PC-9 (cell line): ENCODE measurements around the gene GNA15. TPM values are rescaled to one million over a fixed set of nuclear protein-coding genes. Genes with fewer than 3 reads are reported as not detected.

Experiments used
- BruUV-seq: library from RNA; stranded (reverse); fragments of 400-500 nt; replicated peaks from 2 replicates; lab custom pipeline; 2021; lab: Mats Ljungman, UMichigan
- CTCF ChIA-PET: fragments of 300-600 bp; sonication (Branson Sonifier 250); formaldehyde crosslinking; loops from one replicate; lab custom pipeline; 2022; ENCODE audit warnings: antibody characterized with exemption; lab: Charles Lee
- POLR2A ChIA-PET: fragments of 300-600 bp; sonication (Branson Sonifier 250); formaldehyde crosslinking; loops from one replicate; lab custom pipeline; 2022; ENCODE audit warnings: antibody characterized with exemption; ENCODE audit not compliant: unreplicated experiment; lab: Charles Lee
- DNase-seq, 2 experiments: peaks; one replicate each; pipeline versions ENCODE4 v3.0.0 to v3.0.0-alpha.2; 2015 to 2022; ENCODE audit warnings: mixed read lengths in 1 of 2
- H2AFZ ChIP-seq: fragments of 200-600 bp; sonication (generic); 2 replicates; pipeline ENCODE4 v1.8.1; 2017; ENCODE audit warnings: antibody characterized with exemption
- H3F3A ChIP-seq: fragments of 200-600 bp; sonication (generic); 2 replicates; pipeline ENCODE4 v1.8.1; 2017; ENCODE audit warnings: antibody characterized with exemption, mild to moderate bottlenecking, low read depth; ENCODE audit not compliant: insufficient read depth
- H3K27ac ChIP-seq: fragments of 200-600 bp; sonication (generic); 2 replicates; pipeline ENCODE4 v1.6.1; 2016; ENCODE audit warnings: mixed run types
- H3K27me3 ChIP-seq: fragments of 200-600 bp; sonication (generic); 2 replicates; pipeline ENCODE4 v1.6.1; 2016; ENCODE audit warnings: low read depth, mixed run types; ENCODE audit not compliant: insufficient read depth
- H3K36me3 ChIP-seq: fragments of 200-600 bp; sonication (generic); 2 replicates; pipeline ENCODE4 v1.6.1; 2016; ENCODE audit warnings: low read depth, mixed run types
- H3K4me1 ChIP-seq: fragments of 200-600 bp; sonication (generic); replicated peaks from 2 replicates; pipeline ENCODE4 v1.6.1; 2016; ENCODE audit warnings: mixed run types; ENCODE audit not compliant: insufficient read depth
- H3K4me2 ChIP-seq: fragments of 200-600 bp; sonication (generic); 2 replicates; pipeline ENCODE4 v1.6.1; 2017; ENCODE audit warnings: mixed run types
- H3K4me3 ChIP-seq: fragments of 200-600 bp; sonication (generic); 2 replicates; pipeline ENCODE4 v1.6.1; 2016; ENCODE audit warnings: mixed run types
- H3K79me2 ChIP-seq: fragments of 200-600 bp; sonication (generic); 2 replicates; pipeline ENCODE4 v1.6.1; 2017; ENCODE audit warnings: low read depth, mixed run types
- H3K9me2 ChIP-seq: fragments of 200-600 bp; sonication (generic); 2 replicates; pipeline ENCODE4 v1.8.1; 2017; ENCODE audit warnings: mild to moderate bottlenecking; ENCODE audit not compliant: insufficient read depth
- H3K9me3 ChIP-seq: fragments of 200-600 bp; sonication (generic); 2 replicates; pipeline ENCODE4 v1.8.1; 2016; ENCODE audit warnings: low read depth; ENCODE audit not compliant: insufficient read depth
- H4K20me1 ChIP-seq: fragments of 200-600 bp; sonication (generic); 2 replicates; pipeline ENCODE4 v1.8.1; 2017; ENCODE audit not compliant: insufficient read depth
- EZH2 ChIP-seq: fragments of 200-600 bp; sonication (generic); IDR thresholded peaks from 2 replicates; pipeline ENCODE4 v1.8.0; 2017; ENCODE audit warnings: antibody characterized with exemption, low read depth
- intact Hi-C: fragments of 100-400 bp; cut with micrococcal nuclease; formaldehyde crosslinking; loops from one replicate; pipeline ENCODE4 v1.10.0; 2022; ENCODE audit not compliant: unreplicated experiment
- total RNA-seq: library from RNA; stranded (reverse); gene quantifications from 2 replicates; pipeline ENCODE4 v1.2.3, GENCODE V29; 2021
- TF ChIP-seq, protein P1 (sequence below): fragments of 200-600 bp; sonication (generic); conservative IDR thresholded peaks from 2 replicates; pipeline ENCODE4 v1.6.1; 2017; ENCODE audit warnings: mixed run types, antibody characterized with exemption, mild to moderate bottlenecking, moderate library complexity

GNA15 gene
- total RNA-seq, 1 experiment from 2014 or later, result 14.2 TPM

GRCh38 chr19:3145909-3146676, 10.3 kb downstream of the GNA15 start:
- POLR2A ChIA-PET, result no interaction called here
- CTCF ChIA-PET, result no interaction called here
- H3K79me2 ChIP-seq, result no peaks in the 10 kb centered on the region
- TF ChIP-seq, protein P1, sequence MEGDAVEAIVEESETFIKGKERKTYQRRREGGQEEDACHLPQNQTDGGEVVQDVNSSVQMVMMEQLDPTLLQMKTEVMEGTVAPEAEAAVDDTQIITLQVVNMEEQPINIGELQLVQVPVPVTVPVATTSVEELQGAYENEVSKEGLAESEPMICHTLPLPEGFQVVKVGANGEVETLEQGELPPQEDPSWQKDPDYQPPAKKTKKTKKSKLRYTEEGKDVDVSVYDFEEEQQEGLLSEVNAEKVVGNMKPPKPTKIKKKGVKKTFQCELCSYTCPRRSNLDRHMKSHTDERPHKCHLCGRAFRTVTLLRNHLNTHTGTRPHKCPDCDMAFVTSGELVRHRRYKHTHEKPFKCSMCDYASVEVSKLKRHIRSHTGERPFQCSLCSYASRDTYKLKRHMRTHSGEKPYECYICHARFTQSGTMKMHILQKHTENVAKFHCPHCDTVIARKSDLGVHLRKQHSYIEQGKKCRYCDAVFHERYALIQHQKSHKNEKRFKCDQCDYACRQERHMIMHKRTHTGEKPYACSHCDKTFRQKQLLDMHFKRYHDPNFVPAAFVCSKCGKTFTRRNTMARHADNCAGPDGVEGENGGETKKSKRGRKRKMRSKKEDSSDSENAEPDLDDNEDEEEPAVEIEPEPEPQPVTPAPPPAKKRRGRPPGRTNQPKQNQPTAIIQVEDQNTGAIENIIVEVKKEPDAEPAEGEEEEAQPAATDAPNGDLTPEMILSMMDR, result no peak
- no peak for TF ChIP-seq EZH2
- H3F3A ChIP-seq, result peaks cover 17% of the 10 kb centered on the region
- H3K9me3 ChIP-seq, result no peaks in the 10 kb centered on the region
- H4K20me1 ChIP-seq, result no peaks in the 10 kb centered on the region
- no peaks in the 10 kb centered on the region for H3K9me2 ChIP-seq
- H2AFZ ChIP-seq, result no peak overlapping the region
- no peak overlapping the region for H3K27ac ChIP-seq
- no peak overlapping the region for H3K4me3 ChIP-seq
- H3K4me1 ChIP-seq, result peaks cover 16% of the 10 kb centered on the region
- no peak for DNase-seq
- H3K36me3 ChIP-seq, result no peaks in the 10 kb centered on the region
- intact Hi-C loops, result no loop called here
- H3K27me3 ChIP-seq, result no peaks in the 10 kb centered on the region
- BruUV-seq, result no TSS peak
- no peak overlapping the region for H3K4me2 ChIP-seq

DNA sequence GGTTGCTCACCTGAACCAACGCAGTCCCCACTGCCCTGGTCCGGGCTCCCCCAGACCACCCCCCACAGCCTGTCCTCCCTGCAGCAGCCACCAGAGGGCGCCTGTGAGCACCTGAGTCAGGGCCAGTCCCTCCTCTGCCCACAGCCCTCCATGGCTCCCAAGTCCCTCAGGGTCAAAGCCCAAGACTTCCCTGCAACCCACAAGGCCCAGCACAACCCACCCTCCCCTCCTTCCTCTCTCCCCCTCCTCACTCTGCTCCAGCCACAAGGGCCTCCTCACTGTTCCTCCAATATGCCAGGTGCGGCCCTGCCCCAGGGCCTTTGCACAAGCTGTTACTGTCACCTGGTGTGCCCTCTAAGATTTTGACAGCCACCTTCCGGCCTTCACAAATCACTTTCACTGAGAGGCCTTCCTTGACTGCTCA, 10.9 kb downstream of the GNA15 start:
- Histone ChIP-seq H2AFZ (no peak overlapping the region), H3K27me3 (no peaks in the 10 kb centered on the region), H3K4me2 (no peak overlapping the region), H3K4me1 (peaks cover 14% of the 10 kb centered on the region), H3K9me2 (no peaks in the 10 kb centered on the region), H3F3A (peaks cover 14% of the 10 kb centered on the region), H3K79me2 (no peaks in the 10 kb centered on the region), H3K36me3 (no peaks in the 10 kb centered on the region), H4K20me1 (no peaks in the 10 kb centered on the region), H3K9me3 (no peaks in the 10 kb centered on the region), H3K27ac (no peak overlapping the region), H3K4me3 (no peak overlapping the region)
- TF ChIP-seq EZH2, result no peak
- TF ChIP-seq, protein P1, result peak; percentile 82
- POLR2A ChIA-PET, result no interaction called here
- BruUV-seq, result no TSS peak
- DNase-seq, result peak in 1 of 2 experiments; percentile 37
- CTCF ChIA-PET, result no interaction called here
- intact Hi-C loops, result no loop called here

DNA sequence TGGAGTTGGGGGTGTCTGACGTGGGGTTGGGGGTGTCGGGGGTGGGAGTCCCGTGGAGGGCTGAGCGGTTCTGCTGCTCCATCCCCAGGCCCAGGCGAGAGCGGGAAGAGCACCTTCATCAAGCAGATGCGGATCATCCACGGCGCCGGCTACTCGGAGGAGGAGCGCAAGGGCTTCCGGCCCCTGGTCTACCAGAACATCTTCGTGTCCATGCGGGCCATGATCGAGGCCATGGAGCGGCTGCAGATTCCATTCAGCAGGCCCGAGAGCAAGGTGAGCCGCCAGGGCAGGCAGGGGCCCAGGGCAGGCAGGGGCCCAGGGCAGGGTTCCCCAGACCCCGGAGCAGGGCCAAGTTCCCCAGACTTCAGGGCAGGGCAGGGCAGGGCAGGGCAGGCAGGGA, 12.7 kb downstream of the GNA15 start:
- H3K4me3 ChIP-seq, result no peak overlapping the region
- no peak overlapping the region for H3K4me2 ChIP-seq
- POLR2A ChIA-PET, result no interaction called here
- BruUV-seq, result no TSS peak
- H3K36me3 ChIP-seq, result no peaks in the 10 kb centered on the region
- H3K27me3 ChIP-seq, result no peaks in the 10 kb centered on the region
- no peaks in the 10 kb centered on the region for H4K20me1 ChIP-seq
- no peaks in the 10 kb centered on the region for H3K4me1 ChIP-seq
- CTCF ChIA-PET, result no interaction called here
- H3K9me3 ChIP-seq, result no peaks in the 10 kb centered on the region
- DNase-seq, result no peak
- no peaks in the 10 kb centered on the region for H3F3A ChIP-seq
- H3K79me2 ChIP-seq, result no peaks in the 10 kb centered on the region
- H3K9me2 ChIP-seq, result no peaks in the 10 kb centered on the region
- H3K27ac ChIP-seq, result no peak overlapping the region
- intact Hi-C loops, result no loop called here
- TF ChIP-seq EZH2, result no peak
- TF ChIP-seq, protein P1, result no peak
- no peak overlapping the region for H2AFZ ChIP-seq
